Lower leg skin (tissue), 3 donors: ENCODE data around the gene TEK.

Experiments used
- CTCF ChIP-seq, 3 donors: fragments of 450-650 bp; IDR thresholded peaks; one replicate each; pipeline ENCODE4 v1.5.1; 2016; ENCODE audit warnings: antibody characterized with exemption in 3 of 3, mild to moderate bottlenecking in 3 of 3, moderate library complexity in 2 of 3
- POLR2A ChIP-seq, 2 donors: fragments of 450-650 bp; IDR thresholded peaks; one replicate each; pipeline ENCODE4 v1.6.1; 2016 to 2017; ENCODE audit warnings: antibody characterized with exemption in 2 of 2, mild to moderate bottlenecking in 1 of 2, moderate library complexity in 1 of 2

GRCh38 chr9:27192291-27192960 lies 83.4 kb downstream of the TEK start:
- TF ChIP-seq CTCF (IDR thresholded peaks at IDR 0.05) (no peak), POLR2A (IDR thresholded peaks at IDR 0.05) (no peak)
